ENCODE data around the gene CCNJ. TPM values are rescaled to one million over a fixed set of nuclear protein-coding genes. Genes with fewer than 3 reads are reported as not detected.

The CCNJ gene
- total and polyA plus RNA-seq, 9 of the 15 experiments (the other 6 are each of a cell fraction or from before 2014, with no cell fraction given): 0.69 to 15.7 (median 9.2) TPM

- TF ChIP-seq ZBTB49 (CRISPR knock-in tag; IDR thresholded peaks at IDR 0.05; ENCODE audit: borderline replicate concordance) (no peak), MYNN (IDR thresholded peaks at IDR 0.05) (no peak), MYNN (CRISPR knock-in tag; IDR thresholded peaks at IDR 0.05) (no peak), ZFX (CRISPR knock-in tag; IDR thresholded peaks at IDR 0.05) (peak; percentile 95), EP400 (IDR thresholded peaks at IDR 0.05) (no peak; the same call in 1 of the 2 replicates), FOXJ2 (tag; IDR thresholded peaks at IDR 0.05) (no peak), WHSC1 (IDR thresholded peaks at IDR 0.05; ENCODE audit: low read length) (no peak), TAF15 (IDR thresholded peaks at IDR 0.05; ENCODE audit: low read depth, low read length) (no peak), SRSF1 (IDR thresholded peaks at IDR 0.05; ENCODE audit: low read depth, low read length) (no peak), PHF21A (IDR thresholded peaks at IDR 0.05; ENCODE audit: borderline replicate concordance, low read depth) (no peak), ZNF75A (CRISPR knock-in tag; IDR thresholded peaks at IDR 0.05) (no peak), DPF2 (IDR thresholded peaks at IDR 0.05) (no peak), BHLHE40 (IDR thresholded peaks at IDR 0.05; ENCODE audit: low read length) (no peak), ARNT (IDR thresholded peaks at IDR 0.05) (no peak), ZFP30 (CRISPR knock-in tag; IDR thresholded peaks at IDR 0.05; ENCODE audit: borderline replicate concordance) (no peak), E2F4 (CRISPR knock-in tag; IDR thresholded peaks at IDR 0.05; ENCODE audit: low read depth) (no peak), ZEB2 (IDR thresholded peaks at IDR 0.05) (no peak), PURB (CRISPR knock-in tag; IDR thresholded peaks at IDR 0.05; ENCODE audit: low read depth) (no peak), SMAD4 (CRISPR knock-in tag; conservative IDR thresholded peaks at IDR 0.05) (peak; percentile 70), CREB3 (tag; conservative IDR thresholded peaks at IDR 0.05; ENCODE audit: low read depth) (no peak), ARID3B (CRISPR knock-in tag; IDR thresholded peaks at IDR 0.05; ENCODE audit: borderline replicate concordance) (no peak), GTF2E2 (tag; IDR thresholded peaks at IDR 0.05) (0 out of 2 replicates have a peak, but pooled peaks have one; percentile 41), POLR2A (conservative IDR thresholded peaks at IDR 0.05) (peak; percentile 73), ELF1 (tag; IDR thresholded peaks at IDR 0.05) (peak; percentile 60), U2AF1 (optimal IDR thresholded peaks at IDR 0.05; ENCODE audit: low read depth, low read length) (no peak)
Measured at GRCh38 chr10:96043033-96043892, at the start of gene CCNJ (continued).

Measured in K562 (cell line).